Activated naive CD8-positive, alpha-beta T cell treated with anti-CD3 and anti-CD28 coated beads, Interleukin-2, amount 10 ng/mL, durations not matched to agents 7 days and 5 days (primary cell): ENCODE results near the gene SLC30A1. TPM values are rescaled to one million over a fixed set of nuclear protein-coding genes. Genes with fewer than 3 reads are reported as not detected.
"Not testable (repeated sequence)": the region's sequence is repeated elsewhere in the genome, so short reads cannot be mapped to it uniquely, and the experiment has no call there.

Experiments used
- ATAC-seq: fragments of 150-1000 bp; cut with Tn5 transposase; one replicate; pipeline ENCODE4 v1.10.0; 2021; ENCODE audit warnings: low read depth, moderate library complexity
- POLR2A ChIA-PET: fragments of 350-600 bp; sonication (Branson Sonifier 250); formaldehyde crosslinking; loops from one replicate; lab custom pipeline; 2021; ENCODE audit warnings: antibody characterized with exemption; lab: Charles Lee
- DNase-seq: peaks from one replicate; pipeline ENCODE4 v3.0.0; 2021
- H3K27ac Mint-ChIP-seq: one replicate; pipeline ENCODE4 v1.8.0; 2022; ENCODE audit warnings: mild to moderate bottlenecking, mixed read lengths
- H3K27me3 Mint-ChIP-seq: one replicate; pipeline ENCODE4 v1.8.0; 2022; ENCODE audit warnings: mild to moderate bottlenecking, moderate library complexity, mixed read lengths
- H3K36me3 Mint-ChIP-seq: one replicate; pipeline ENCODE4 v1.8.0; 2021; ENCODE audit warnings: mild to moderate bottlenecking, mixed read lengths
- H3K4me1 Mint-ChIP-seq: one replicate; pipeline ENCODE4 v1.8.0; 2021; ENCODE audit warnings: mixed read lengths
- H3K4me3 Mint-ChIP-seq: one replicate; pipeline ENCODE4 v1.8.0; 2022; ENCODE audit warnings: mild to moderate bottlenecking, moderate library complexity, mixed read lengths
- H3K9me3 Mint-ChIP-seq: one replicate; pipeline ENCODE4 v1.8.0; 2021; ENCODE audit warnings: mixed read lengths
- total RNA-seq, 2 experiments: library from RNA; stranded (reverse); gene quantifications; one replicate each; pipeline ENCODE4 v1.2.3, GENCODE V29; 2021

The SLC30A1 gene
- total RNA-seq, 2 experiments from 2014 or later = 11.9 to 13.2 TPM

DNA sequence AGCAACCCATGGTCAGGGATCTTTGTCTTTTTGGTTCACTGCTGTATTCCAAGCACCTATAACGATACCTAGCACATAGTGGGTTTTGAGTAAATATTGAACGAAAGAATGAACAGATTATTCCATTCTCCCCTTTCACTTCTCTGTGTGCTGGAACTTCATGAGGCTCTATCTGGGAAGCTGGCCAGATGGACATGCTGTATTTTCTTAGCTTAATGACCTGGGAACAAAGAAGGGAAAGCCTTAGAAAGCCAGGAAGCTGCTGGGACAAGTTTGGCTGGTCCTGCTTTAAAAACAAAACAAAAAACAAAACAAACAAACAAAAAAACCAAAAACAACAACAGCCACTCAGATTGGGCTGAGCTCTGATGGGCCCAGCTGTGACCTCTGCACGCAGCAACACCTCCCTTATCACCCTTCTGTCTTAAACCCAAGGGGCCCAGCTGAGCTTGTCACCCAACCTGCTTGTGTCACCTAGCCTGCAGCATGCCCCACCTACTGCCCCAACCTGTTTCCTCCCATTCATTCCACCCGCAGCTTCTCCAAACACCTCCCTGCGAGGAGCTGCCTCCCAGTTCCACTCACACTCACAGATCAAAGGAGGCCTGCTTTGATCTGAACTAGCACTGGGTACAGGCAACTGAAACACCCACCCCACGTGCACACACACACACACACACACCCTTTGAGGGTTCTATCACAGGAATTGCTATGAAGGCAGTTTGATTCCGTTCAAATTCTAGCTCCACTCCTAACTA, 37.1 kb downstream of the SLC30A1 start:
- Mint-ChIP-seq H3K36me3 (no peaks in the 10 kb centered on the region), H3K4me3 (no peak overlapping the region), H3K27me3 (peaks cover 4% of the 10 kb centered on the region), H3K4me1 (peaks cover 3% of the 10 kb centered on the region), H3K27ac (no peak overlapping the region), H3K9me3 (peaks cover 5% of the 10 kb centered on the region)
- DNase-seq (no peak), ATAC-seq (peak; percentile 22)
- POLR2A ChIA-PET = interaction anchor here (0.5 kb wide), 1 partner anchor 951 kb away, joined by 3 read pairs; no protein-coding TSS in a partner anchor

DNA sequence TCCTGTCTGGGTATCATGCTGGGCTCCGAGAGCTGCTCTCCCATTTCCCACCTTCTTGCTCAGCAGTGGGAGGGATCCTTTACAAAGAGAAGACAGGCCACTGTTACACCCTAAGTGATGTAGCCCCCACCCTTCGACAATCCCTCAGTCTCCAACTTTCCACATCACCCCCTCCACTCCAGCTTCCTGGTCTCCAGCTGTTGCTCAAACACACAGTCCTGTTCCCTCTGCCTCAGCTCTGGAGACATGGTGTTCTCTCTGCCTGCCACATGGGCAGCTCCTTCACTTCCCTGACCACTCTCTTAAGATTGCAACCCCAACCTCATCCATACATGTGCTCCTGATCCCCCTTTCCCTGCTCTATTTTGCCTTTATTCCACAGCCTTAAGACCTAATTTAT, 37.7 kb downstream of the SLC30A1 start:
- H3K4me1 Mint-ChIP-seq = peaks cover 3% of the 10 kb centered on the region
- peaks cover 4% of the 10 kb centered on the region for H3K27me3 Mint-ChIP-seq
- POLR2A ChIA-PET = no interaction called here
- H3K36me3 Mint-ChIP-seq = no peaks in the 10 kb centered on the region
- H3K4me3 Mint-ChIP-seq = no peak overlapping the region
- ATAC-seq (no peak), DNase-seq (no peak)
- H3K9me3 Mint-ChIP-seq = peaks cover 5% of the 10 kb centered on the region
- H3K27ac Mint-ChIP-seq = no peak overlapping the region

DNA sequence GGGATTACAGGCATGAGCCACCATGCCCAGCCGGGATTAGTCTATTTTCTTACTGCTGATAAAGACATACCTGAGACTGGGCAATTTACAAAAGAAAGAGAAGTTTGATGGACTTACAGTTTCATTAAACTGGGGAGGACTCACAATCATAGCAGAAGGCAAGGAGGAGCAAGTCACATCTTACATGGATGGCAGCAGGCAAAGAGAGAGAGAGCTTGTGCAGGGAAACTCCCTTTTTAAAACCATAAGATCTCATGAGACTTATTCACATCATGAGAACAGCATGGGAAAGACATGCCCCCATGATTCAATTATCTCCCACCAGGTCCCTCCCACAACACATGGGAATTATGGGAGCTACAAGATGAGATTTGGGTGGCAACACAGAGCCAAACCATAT, 38.1 kb downstream of the SLC30A1 start:
- ATAC-seq, H3K27ac Mint-ChIP-seq, H3K4me3 Mint-ChIP-seq, DNase-seq, H3K4me1 Mint-ChIP-seq, H3K9me3 Mint-ChIP-seq, H3K27me3 Mint-ChIP-seq, H3K36me3 Mint-ChIP-seq, POLR2A ChIA-PET: not testable (repeated sequence)

DNA sequence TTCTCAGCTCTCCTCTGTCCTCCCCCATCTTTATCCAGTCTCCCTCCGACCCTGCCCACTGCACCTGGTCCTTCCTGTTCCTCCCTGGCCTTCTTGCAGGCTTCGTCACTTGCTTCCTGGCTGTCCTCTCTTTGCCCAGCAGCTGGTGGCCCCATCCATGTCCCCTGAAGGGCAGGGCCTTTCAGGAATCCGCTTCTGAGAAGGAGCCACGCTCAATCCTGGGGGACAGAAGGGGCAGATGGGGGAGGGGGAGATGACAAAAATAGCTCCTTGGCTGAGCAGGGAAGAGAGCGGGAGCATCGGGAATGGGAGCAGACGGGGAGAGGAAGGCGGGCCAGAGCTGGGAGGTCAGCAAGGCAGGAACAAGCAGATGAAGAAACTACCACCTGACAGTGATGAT, 40.7 kb downstream of the SLC30A1 start:
- no peak for DNase-seq
- no peak for ATAC-seq
- no peak overlapping the region for H3K4me3 Mint-ChIP-seq
- H3K36me3 Mint-ChIP-seq = no peaks in the 10 kb centered on the region
- peaks cover 3% of the 10 kb centered on the region for H3K4me1 Mint-ChIP-seq
- no peaks in the 10 kb centered on the region for H3K27me3 Mint-ChIP-seq
- POLR2A ChIA-PET = no interaction called here
- H3K27ac Mint-ChIP-seq = no peak overlapping the region
- peaks cover 5% of the 10 kb centered on the region for H3K9me3 Mint-ChIP-seq

DNA sequence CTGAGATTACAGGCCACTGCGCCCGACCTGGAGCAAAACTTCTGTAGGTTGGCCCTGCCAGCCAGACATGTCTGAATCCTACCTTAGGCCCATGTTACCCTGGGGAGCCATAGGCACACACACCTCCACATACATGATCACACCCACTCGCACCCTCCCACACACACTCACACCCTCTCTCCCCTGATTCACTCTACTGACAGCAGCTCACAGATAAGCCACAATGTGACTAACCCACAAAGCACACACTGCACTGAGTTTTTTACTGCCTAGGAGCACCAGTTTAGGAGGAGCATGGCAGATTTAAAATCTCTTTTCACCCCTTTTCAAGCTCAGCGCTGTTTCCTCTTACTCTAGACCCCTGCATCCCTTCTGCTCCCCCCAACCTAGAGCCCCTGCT, 41.7 kb downstream of the SLC30A1 start:
- DNase-seq (no peak), ATAC-seq (no peak)
- H3K9me3 Mint-ChIP-seq = peaks cover 5% of the 10 kb centered on the region
- POLR2A ChIA-PET = interaction anchor here (0.5 kb wide), 1 partner anchor 369 kb away, joined by 3 read pairs; no protein-coding TSS in a partner anchor
- no peaks in the 10 kb centered on the region for H3K36me3 Mint-ChIP-seq
- no peaks in the 10 kb centered on the region for H3K27me3 Mint-ChIP-seq
- H3K27ac Mint-ChIP-seq = peak overlapping the region; percentile 21
- H3K4me1 Mint-ChIP-seq = peaks cover 3% of the 10 kb centered on the region
- no peak overlapping the region for H3K4me3 Mint-ChIP-seq

DNA sequence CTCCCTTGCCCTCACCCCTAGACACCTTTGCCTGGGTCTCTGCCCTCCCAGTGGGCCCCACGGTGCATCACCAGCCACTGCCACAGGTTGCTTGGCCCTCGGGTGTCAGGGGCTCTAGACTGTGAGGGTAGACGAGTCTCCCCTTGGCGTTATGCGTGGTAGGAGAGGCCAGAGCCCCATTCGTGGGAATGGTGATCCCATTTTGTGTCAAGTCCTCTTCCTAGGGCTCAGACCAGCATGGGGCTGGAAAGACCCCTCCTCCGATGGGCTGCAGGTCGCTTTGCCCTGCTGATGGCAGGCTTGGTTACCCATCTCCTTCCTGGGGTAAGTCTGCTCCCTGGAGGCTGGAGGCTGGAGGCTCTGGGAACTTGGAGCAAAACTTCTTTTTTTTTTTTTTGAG, 42.4 kb downstream of the SLC30A1 start:
- no peaks in the 10 kb centered on the region for H3K27me3 Mint-ChIP-seq
- ATAC-seq (no peak), DNase-seq (no peak)
- H3K4me3 Mint-ChIP-seq = no peak overlapping the region
- POLR2A ChIA-PET = no interaction called here
- H3K4me1 Mint-ChIP-seq = no peaks in the 10 kb centered on the region
- H3K9me3 Mint-ChIP-seq = peaks cover 5% of the 10 kb centered on the region
- H3K36me3 Mint-ChIP-seq = no peaks in the 10 kb centered on the region
- no peak overlapping the region for H3K27ac Mint-ChIP-seq

DNA sequence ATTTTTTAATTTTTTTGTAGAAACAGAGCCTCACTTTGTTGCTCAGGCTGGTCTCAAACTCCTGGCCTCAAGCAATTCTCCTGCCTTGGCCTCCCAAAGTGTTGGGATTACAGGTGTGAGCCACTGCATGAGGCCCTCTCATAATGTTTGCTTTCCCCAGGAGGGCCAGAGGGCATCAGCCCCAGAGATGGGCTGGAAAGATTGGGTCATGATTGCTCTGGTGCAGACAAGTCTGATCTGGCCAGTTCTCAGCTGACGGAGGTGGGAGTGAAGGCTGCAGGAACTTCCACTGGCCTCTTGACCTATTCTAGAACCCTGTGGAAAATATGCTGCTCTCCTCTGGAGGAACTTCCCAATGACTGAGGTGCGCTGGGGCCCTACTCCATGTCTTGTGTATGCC, 43.6 kb downstream of the SLC30A1 start:
- Mint-ChIP-seq H3K27ac (no peak overlapping the region), H3K36me3 (no peaks in the 10 kb centered on the region)
- ATAC-seq = no peak

DNA sequence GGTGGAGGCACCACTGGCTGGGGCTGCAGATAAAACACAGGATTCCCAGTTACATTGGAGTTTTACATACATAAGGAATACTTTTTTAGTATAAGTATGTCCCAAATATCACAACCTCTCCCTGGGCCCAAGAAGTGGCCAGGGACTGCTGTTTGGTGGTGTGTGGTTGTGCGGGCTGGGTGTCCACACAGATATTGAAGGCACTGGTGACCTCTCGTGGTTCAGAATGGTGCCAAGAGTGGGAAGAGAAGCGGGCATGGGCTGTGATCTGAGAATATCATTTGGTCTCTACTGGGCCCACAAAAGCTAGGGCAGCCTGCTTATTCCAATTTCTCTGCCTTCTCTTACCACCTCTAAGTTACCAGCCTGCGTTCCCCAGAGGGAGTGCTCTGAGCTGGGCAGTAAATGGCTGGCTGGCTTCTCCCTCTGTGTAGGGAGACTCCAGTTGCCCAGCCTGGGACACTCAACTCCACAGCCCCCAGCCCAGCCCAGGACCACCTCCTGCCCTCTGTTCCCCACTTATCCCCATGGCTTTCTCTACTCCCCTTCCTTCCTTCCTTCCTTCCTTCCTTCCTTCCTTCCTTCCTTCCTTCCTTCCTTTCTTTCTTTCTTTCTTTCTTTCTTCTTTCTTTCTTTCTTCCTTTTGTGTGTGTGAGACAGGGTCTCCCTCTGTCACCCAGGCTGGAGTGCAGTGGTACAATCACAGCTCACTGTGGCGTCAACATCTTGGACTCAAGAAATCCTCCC, 44.2 kb downstream of the SLC30A1 start:
- POLR2A ChIA-PET = no interaction called here
- peaks cover 2% of the 10 kb centered on the region for H3K27me3 Mint-ChIP-seq
- H3K27ac Mint-ChIP-seq = no peak overlapping the region
- no peaks in the 10 kb centered on the region for H3K4me1 Mint-ChIP-seq
- ATAC-seq = no peak
- H3K36me3 Mint-ChIP-seq = no peaks in the 10 kb centered on the region
- no peak for DNase-seq
- H3K9me3 Mint-ChIP-seq = no peaks in the 10 kb centered on the region
- H3K4me3 Mint-ChIP-seq = no peak overlapping the region

More for the DNA sequence above, 43.6 kb downstream of the SLC30A1 start:
- Mint-ChIP-seq H3K4me3 (no peak overlapping the region), H3K27me3 (no peaks in the 10 kb centered on the region), H3K9me3 (no peaks in the 10 kb centered on the region), H3K4me1 (no peaks in the 10 kb centered on the region)
- DNase-seq = no peak
- POLR2A ChIA-PET = no interaction called here

DNA sequence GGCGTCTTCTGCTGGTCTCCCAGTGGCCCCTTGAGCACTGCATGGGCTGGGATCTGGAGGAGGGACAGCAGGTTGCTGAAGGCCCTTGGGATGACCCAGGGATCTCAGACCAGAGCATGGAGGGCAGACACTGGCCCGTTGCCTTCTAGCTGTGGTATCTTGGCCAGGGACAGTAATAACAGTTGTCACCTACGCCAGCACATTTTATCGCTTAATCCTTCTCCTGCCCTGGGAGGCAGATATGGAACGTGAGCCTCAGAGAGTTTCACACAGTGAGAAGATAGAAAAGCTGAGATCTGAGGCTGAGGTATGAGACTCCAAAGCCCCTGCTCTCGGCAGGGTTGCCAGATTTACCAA, 46.9 kb downstream of the SLC30A1 start:
- POLR2A ChIA-PET = no interaction called here
- DNase-seq (no peak), ATAC-seq (no peak)
- Mint-ChIP-seq H3K27me3 (peaks cover 5% of the 10 kb centered on the region), H3K4me1 (peaks cover 11% of the 10 kb centered on the region), H3K9me3 (no peaks in the 10 kb centered on the region), H3K36me3 (no peaks in the 10 kb centered on the region), H3K4me3 (no peak overlapping the region), H3K27ac (no peak overlapping the region)

DNA sequence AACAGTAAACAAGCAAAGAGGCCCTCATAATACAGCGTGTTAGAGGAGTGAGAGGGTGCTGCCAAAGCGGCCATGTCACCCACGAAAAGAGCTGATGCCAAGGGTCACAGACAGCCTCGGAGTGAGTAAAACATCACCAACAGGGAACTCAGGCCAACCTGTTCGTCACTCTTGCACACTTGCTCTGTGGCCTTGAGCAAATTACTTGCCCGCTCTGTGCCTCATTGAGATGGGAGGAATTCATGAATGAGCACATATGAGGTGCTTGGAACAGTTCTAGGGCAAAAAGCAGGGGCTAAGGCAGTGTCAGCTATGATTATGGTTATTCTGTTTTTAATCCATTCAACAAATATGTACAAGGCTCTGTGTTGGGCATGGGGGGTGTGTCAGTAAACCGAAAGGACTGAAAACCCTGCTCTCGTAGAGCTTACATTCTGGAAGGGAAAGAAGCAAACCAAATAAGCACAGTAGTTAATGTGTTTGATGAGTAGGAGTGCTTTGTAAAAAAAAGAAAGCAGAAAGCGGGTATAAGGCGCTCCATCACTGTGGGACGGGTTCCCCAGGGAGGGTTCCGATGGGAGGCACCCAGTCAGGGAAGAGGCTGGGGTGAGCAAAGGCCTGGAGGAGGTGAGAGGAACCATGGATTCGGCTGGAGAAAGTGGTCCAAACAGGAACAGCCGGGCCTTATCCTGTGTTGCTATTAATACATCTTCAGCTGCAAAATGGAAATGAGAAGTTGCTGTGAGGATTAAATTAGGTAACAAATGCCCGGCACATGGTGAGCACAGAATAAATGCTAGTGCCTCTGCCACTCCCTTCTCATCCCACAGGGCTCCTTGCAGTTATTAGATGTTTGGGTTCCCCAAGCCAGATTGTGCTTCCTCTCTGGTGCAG, 47.5 kb downstream of the SLC30A1 start:
- Mint-ChIP-seq H3K27ac (no peak overlapping the region), H3K27me3 (peaks cover 5% of the 10 kb centered on the region), H3K36me3 (no peaks in the 10 kb centered on the region), H3K9me3 (no peaks in the 10 kb centered on the region), H3K4me3 (no peak overlapping the region), H3K4me1 (peaks cover 14% of the 10 kb centered on the region)
- no peak for DNase-seq
- POLR2A ChIA-PET = no interaction called here
- no peak for ATAC-seq

DNA sequence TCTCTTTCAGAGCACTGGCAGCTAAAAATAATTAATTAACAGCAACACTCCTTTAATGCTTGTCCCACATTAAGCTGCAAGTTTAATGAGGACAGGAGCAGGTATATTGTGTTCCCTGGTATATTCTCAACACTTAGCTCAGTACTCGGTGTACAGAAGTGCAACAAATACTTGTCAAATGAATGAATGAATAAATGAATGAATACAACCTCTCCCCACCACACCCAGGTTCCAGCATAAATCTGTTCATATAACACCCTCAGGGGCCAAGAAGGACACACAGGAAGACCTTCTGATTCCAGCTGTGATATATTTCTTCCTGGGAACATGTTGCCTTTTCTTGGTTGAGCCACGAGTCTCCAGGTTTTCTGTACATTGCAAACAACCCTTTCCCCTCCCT, 48.9 kb downstream of the SLC30A1 start:
- DNase-seq = no peak
- Mint-ChIP-seq H3K4me3 (no peak overlapping the region), H3K27ac (no peak overlapping the region), H3K9me3 (no peaks in the 10 kb centered on the region), H3K27me3 (peaks cover 5% of the 10 kb centered on the region), H3K4me1 (peaks cover 14% of the 10 kb centered on the region), H3K36me3 (no peaks in the 10 kb centered on the region)
- no peak for ATAC-seq
- POLR2A ChIA-PET = no interaction called here

DNA sequence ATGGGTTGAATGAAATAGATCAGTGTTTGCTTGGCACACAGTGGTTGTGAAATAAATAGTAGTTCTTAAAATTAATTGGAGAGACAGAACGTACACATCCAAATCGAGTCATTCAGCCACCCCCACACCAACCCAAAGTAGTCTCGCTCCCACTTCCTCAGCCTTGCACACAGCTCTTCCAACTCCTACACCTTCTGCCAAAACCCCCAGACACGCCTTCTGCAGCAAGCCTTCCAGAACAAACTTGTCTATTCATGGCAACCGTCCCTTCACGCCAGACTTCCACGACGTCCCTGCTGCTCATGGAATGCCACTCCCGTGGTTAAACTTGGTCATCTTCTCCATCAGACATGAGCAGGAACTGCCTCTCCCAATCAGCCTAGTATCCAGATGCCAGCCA, 49.5 kb downstream of the SLC30A1 start:
- H3K4me3 Mint-ChIP-seq = no peak overlapping the region
- no peaks in the 10 kb centered on the region for H3K9me3 Mint-ChIP-seq
- H3K36me3 Mint-ChIP-seq = no peaks in the 10 kb centered on the region
- DNase-seq = no peak
- peaks cover 5% of the 10 kb centered on the region for H3K27me3 Mint-ChIP-seq
- H3K27ac Mint-ChIP-seq = no peak overlapping the region
- POLR2A ChIA-PET = no interaction called here
- ATAC-seq = no peak
- peaks cover 14% of the 10 kb centered on the region for H3K4me1 Mint-ChIP-seq

DNA sequence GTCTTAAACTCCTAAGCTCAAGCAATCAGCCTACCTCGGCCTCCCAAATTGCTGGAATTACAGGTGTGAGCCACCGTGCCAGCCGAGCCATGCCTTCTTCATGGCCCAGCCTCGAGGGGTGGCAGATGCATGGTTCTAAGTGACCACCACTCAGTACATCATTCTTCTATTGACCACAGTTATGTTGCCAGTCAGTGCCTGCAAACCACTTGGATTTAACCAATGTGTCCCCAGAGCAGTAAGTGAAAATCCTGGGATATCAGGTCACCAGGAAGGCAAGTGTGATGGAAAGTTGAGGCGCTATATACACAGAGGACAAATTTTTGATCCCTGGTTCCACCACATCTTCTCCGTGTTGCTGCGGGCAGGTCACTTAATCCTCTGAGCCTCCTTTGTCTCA, 50.0 kb downstream of the SLC30A1 start:
- H3K27me3 Mint-ChIP-seq = peaks cover 5% of the 10 kb centered on the region
- DNase-seq = no peak
- ATAC-seq = no peak
- no peak overlapping the region for H3K4me3 Mint-ChIP-seq
- no peaks in the 10 kb centered on the region for H3K36me3 Mint-ChIP-seq
- POLR2A ChIA-PET = no interaction called here
- no peaks in the 10 kb centered on the region for H3K9me3 Mint-ChIP-seq
- H3K4me1 Mint-ChIP-seq = peaks cover 14% of the 10 kb centered on the region
- no peak overlapping the region for H3K27ac Mint-ChIP-seq
